Keratinocyte (primary cell): Measurements from ENCODE around the gene SHISA9. TPM values are rescaled to one million over a fixed set of nuclear protein-coding genes. Genes with fewer than 3 reads are reported as not detected.

Source experiments
- DNase-seq: peaks from one replicate; pipeline ENCODE4 v3.0.0-alpha.2; 2011; ENCODE audit warnings: low read depth, missing footprints, low spot score
- FAIRE-seq: peaks from 2 replicates; lab custom pipeline; 2011; peaks lifted over from hg19 to GRCh38; lab: Jason Lieb, UNC
- H2AFZ ChIP-seq: 2 replicates; pipeline ENCODE4 v1.6.0; 2012; ENCODE audit warnings: low read length, control low read depth, inconsistent platforms; ENCODE audit not compliant: control insufficient read depth
- H3K27ac ChIP-seq: 2 replicates; pipeline ENCODE4 v1.5.1; 2011; ENCODE audit warnings: low read length; ENCODE audit not compliant: control insufficient read depth, insufficient read depth
- H3K27me3 ChIP-seq: 3 replicates; pipeline ENCODE4 v1.6.0; 2011; ENCODE audit warnings: low read length; ENCODE audit not compliant: control insufficient read depth, insufficient read depth; ENCODE audit errors: extremely low read depth
- H3K36me3 ChIP-seq, 2 experiments: 2 replicates in 1 of 2; 3 replicates in 1 of 2; pipeline ENCODE4 v1.5.1; 2011; ENCODE audit warnings: low read length in 2 of 2, mild to moderate bottlenecking in 1 of 2; ENCODE audit not compliant: control insufficient read depth in 2 of 2, insufficient read depth in 2 of 2; ENCODE audit errors: extremely low read depth in 1 of 2
- H3K4me1 ChIP-seq: 3 replicates; pipeline ENCODE4 v1.5.1; 2011; ENCODE audit warnings: low read length; ENCODE audit not compliant: control insufficient read depth, insufficient read depth; ENCODE audit errors: extremely low read depth
- H3K4me2 ChIP-seq: 3 replicates; pipeline ENCODE4 v1.6.0; 2011; ENCODE audit warnings: low read depth, low read length; ENCODE audit not compliant: control insufficient read depth, insufficient read depth; ENCODE audit errors: extremely low read depth
- H3K4me3 ChIP-seq, 3 experiments: fragments of 200-600 bp in 1 of 3; sonication (generic) in 1 of 3; 2 replicates in 2 of 3; 3 replicates in 1 of 3; pipeline ENCODE4 v1.5.1; 2011 to 2016; ENCODE audit warnings: low read length in 3 of 3, mild to moderate bottlenecking in 3 of 3, control low read depth in 2 of 3, inconsistent platforms in 1 of 3, low read depth in 1 of 3, mixed read lengths in 1 of 3, mixed run types in 1 of 3, moderate library complexity in 1 of 3; ENCODE audit not compliant: control insufficient read depth in 2 of 3, insufficient read depth in 2 of 3; ENCODE audit errors: extremely low read depth in 1 of 3
- H3K79me2 ChIP-seq: 2 replicates; pipeline ENCODE4 v1.6.0; 2012; ENCODE audit warnings: low read length; ENCODE audit not compliant: control insufficient read depth, insufficient read depth
- H3K9ac ChIP-seq: 3 replicates; pipeline ENCODE4 v1.6.0; 2011; ENCODE audit warnings: low read length; ENCODE audit not compliant: control insufficient read depth, insufficient read depth; ENCODE audit errors: extremely low read depth
- H3K9me1 ChIP-seq: 3 replicates; pipeline ENCODE4 v1.6.0; 2011; ENCODE audit warnings: low read length; ENCODE audit not compliant: control insufficient read depth, insufficient read depth; ENCODE audit errors: extremely low read depth
- H3K9me3 ChIP-seq: 2 replicates; pipeline ENCODE4 v1.5.1; 2012; ENCODE audit warnings: low read depth, low read length; ENCODE audit not compliant: control insufficient read depth
- H4K20me1 ChIP-seq: 3 replicates; pipeline ENCODE4 v1.6.0; 2011; ENCODE audit warnings: low read length; ENCODE audit not compliant: control insufficient read depth, insufficient read depth; ENCODE audit errors: extremely low read depth
- CTCF ChIP-seq, 3 experiments: IDR thresholded peaks in 1 of 3; conservative IDR thresholded peaks in 1 of 3; optimal IDR thresholded peaks in 1 of 3; 2 replicates in 2 of 3; 3 replicates in 1 of 3; pipeline versions ENCODE3 to v1.5.1; 2011; ENCODE audit warnings: low read length in 3 of 3, mild to moderate bottlenecking in 3 of 3, moderate library complexity in 2 of 3, control low read depth in 1 of 3, inconsistent platforms in 1 of 3; ENCODE audit not compliant: insufficient read depth in 2 of 3; ENCODE audit errors: extremely low read depth in 1 of 3
- EZH2 ChIP-seq: IDR thresholded peaks from one replicate; pipeline ENCODE4 v1.6.1; 2012; ENCODE audit warnings: inconsistent platforms, mild to moderate bottlenecking, low read length, moderate library complexity
- dilution Hi-C: fragments of 300-500 bp; cut with MboI; formaldehyde crosslinking; loops from one replicate; pipeline ENCODE4 v1.7.0; 2020; ENCODE audit warnings: low sequenced_read_pairs; ENCODE audit not compliant: extremely low pct_ligation_motif_present
- polyA plus RNA-seq, 5 experiments: library from polyadenylated mRNA; depleted of rRNA in 3 of 5; stranded (reverse) in 3 of 5; stranded (forward) in 1 of 5; unstranded in 1 of 5; fragments of >200 nt; gene quantifications; 1 replicate in 1 of 5; 2 replicates in 3 of 5; 3 replicates in 1 of 5; pipeline versions ENCODE4 v1.2.1 to v1.2.3, GENCODE V29; 2011 to 2012; ENCODE audit warnings: missing spikeins in 2 of 5, low read depth in 1 of 5, low replicate concordance in 1 of 5

Gene SHISA9
- polyA plus RNA-seq, 1 donor (not counting 4 experiments of a cell fraction or from before 2014, with no cell fraction given), result 0.28 TPM

- no peaks in the 10 kb centered on the region for H3K27me3 ChIP-seq
- DNase-seq, result no peak
- H3K4me1 ChIP-seq, result no peaks in the 10 kb centered on the region
- dilution Hi-C loops, result no loop called here
- H3K9ac ChIP-seq, result no peak overlapping the region
- H3K9me3 ChIP-seq, result no peaks in the 10 kb centered on the region
- no peaks in the 10 kb centered on the region for H3K36me3 ChIP-seq
- FAIRE-seq, result no peak
- no peak overlapping the region for H2AFZ ChIP-seq
- H3K4me2 ChIP-seq, result no peak overlapping the region
- no peaks in the 10 kb centered on the region for H4K20me1 ChIP-seq
- no peak overlapping the region for H3K4me3 ChIP-seq
- no peaks in the 10 kb centered on the region for H3K79me2 ChIP-seq
- H3K27ac ChIP-seq, result no peak overlapping the region
- no peaks in the 10 kb centered on the region for H3K9me1 ChIP-seq
- TF ChIP-seq CTCF (optimal IDR thresholded peaks at IDR 0.05 in 1 of 3, IDR thresholded peaks at IDR 0.05 in 1 of 3, conservative IDR thresholded peaks at IDR 0.05 in 1 of 3; ENCODE audit: extremely low read depth in 1 of 3, insufficient read depth in 2 of 3, low read length in 3 of 3) (no peak), EZH2 (no peak)
Measured at GRCh38 chr16:13013043-13013442, 111.6 kb downstream of the SHISA9 start.

GRCh38 chr16:13014476-13014875, 113.1 kb downstream of the SHISA9 start:
- dilution Hi-C loops, result no loop called here
- H3K36me3 ChIP-seq, result no peaks in the 10 kb centered on the region
- no peaks in the 10 kb centered on the region for H3K9me3 ChIP-seq
- H3K9me1 ChIP-seq, result no peaks in the 10 kb centered on the region
- no peak overlapping the region for H3K4me2 ChIP-seq
- no peak for TF ChIP-seq EZH2
- TF ChIP-seq CTCF (optimal IDR thresholded peaks at IDR 0.05 in 1 of 3, IDR thresholded peaks at IDR 0.05 in 1 of 3, conservative IDR thresholded peaks at IDR 0.05 in 1 of 3; ENCODE audit: extremely low read depth in 1 of 3, insufficient read depth in 2 of 3, low read length in 3 of 3), result no peak
- H4K20me1 ChIP-seq, result no peaks in the 10 kb centered on the region
- H3K27ac ChIP-seq, result no peak overlapping the region
- H3K79me2 ChIP-seq, result no peaks in the 10 kb centered on the region
- no peak overlapping the region for H2AFZ ChIP-seq
- no peak overlapping the region for H3K4me3 ChIP-seq
- H3K9ac ChIP-seq, result no peak overlapping the region
- DNase-seq, result no peak
- no peak for FAIRE-seq
- H3K4me1 ChIP-seq, result no peaks in the 10 kb centered on the region
- H3K27me3 ChIP-seq, result no peaks in the 10 kb centered on the region
